ENCODE data around the gene ERFE.

ERFE gene

GRCh38 chr2:238207006-238207405 lies 48.2 kb downstream of the ERFE start:
- ChIA-PET POLR2A (interaction anchor here (0.6 kb wide), 1 partner anchor 16 kb away, joined by 6 read pairs; no protein-coding TSS in a partner anchor), CTCF (interaction anchor here (1.1 kb wide), 1 partner anchor 14 kb away, joined by 4 read pairs; no protein-coding TSS in a partner anchor)
- TF ChIP-seq CTCF (IDR thresholded peaks at IDR 0.05; ENCODE audit: control extremely low read depth, extremely low read depth, low read depth, missing control alignments): no peak
- DNase-seq (ENCODE audit: extremely low spot score): no peak

- ChIA-PET CTCF (interaction anchor here (2.0 kb wide), 1 partner anchor 46 kb away, joined by 4 read pairs; no protein-coding TSS in a partner anchor), POLR2A (no interaction called here)
- DNase-seq (ENCODE audit: extremely low spot score): no peak
- no peak for TF ChIP-seq CTCF (IDR thresholded peaks at IDR 0.05; ENCODE audit: control extremely low read depth, extremely low read depth, low read depth, missing control alignments)
Observed at GRCh38 chr2:238216651-238217184, 57.9 kb downstream of the ERFE start.
